Jurkat, Clone E6-1 (cell line): ENCODE data around the gene RABGGTA.

Source experiments
- DNase-seq: peaks from one replicate; pipeline ENCODE4 v3.0.0-alpha.2; 2011; ENCODE audit warnings: low read depth, low spot score
- H3K4me3 ChIP-seq: 2 replicates; pipeline ENCODE4 v1.5.1; 2011; ENCODE audit warnings: mild to moderate bottlenecking, low read length, control low read depth, moderate library complexity

The RABGGTA gene

DNA sequence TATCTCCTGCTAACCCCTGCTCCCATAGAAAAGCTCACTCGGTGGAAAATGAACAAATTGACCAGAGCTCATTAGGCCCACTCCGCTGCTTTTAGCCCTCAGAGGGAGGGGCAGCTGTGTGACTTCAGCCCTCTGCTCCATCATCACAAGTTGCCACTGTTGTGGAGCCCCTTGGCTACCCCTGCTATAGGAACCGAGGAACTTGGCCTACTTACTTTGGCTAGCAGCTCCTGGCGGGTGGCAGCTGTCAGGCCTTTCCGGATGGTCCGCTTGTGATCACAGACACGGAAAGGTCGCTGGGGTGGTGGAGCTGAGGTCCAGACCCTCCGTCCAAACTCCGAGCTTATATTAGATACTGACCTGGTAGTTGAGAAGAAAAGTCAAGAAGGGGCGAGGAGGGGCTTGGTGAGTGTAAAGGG, 35.8 kb upstream of the RABGGTA start:
- no peak overlapping the region for H3K4me3 ChIP-seq
- no peak for DNase-seq

DNA sequence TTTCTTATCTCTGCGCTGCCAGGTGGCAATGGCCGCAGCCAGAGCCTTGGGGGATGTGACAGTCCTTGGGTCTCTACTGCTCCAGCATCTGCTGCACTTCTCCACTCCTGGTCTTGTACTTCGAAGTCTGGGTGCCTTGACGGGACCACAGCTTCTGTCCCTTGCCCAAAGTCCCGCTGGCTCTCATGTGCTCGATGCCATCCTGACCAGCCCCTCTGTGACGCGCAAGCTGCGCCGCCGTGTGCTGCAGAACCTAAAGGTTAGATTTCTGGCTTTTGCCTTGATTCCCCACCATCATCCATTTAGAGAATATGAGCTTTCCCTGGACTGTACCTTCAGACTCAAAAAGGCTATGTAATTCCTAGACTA, 32.6 kb upstream of the RABGGTA start:
- no peak for DNase-seq
- no peak overlapping the region for H3K4me3 ChIP-seq

DNA sequence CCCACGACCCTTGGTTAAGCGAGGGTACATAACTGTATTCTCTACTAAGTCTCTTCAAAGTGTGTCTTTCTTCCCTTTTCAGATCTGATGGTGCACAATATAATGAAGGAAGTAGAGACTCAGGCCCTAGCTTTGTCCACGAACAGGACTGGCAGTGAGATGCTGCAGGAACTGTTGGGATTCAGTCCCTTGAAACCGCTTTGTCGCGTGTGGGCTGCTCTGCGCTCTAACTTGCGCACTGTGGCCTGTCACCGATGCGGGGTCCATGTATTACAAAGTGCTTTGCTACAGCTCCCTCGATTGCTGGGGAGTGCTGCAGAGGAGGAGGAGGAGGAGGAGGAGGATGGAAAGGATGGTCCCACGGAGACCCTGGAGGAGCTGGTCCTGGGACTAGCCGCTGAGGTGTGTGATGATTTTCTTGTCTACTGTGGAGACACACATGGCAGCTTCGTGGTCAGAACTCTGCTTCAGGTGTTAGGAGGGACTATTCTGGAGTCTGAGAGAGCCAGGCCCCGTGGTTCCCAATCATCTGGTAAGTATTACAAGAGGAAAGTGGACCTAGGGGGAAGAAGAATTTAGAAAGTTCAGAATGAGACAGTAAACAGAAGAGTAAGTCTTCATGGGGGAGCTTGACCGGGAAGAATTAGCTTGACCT, 29.1 kb upstream of the RABGGTA start:
- H3K4me3 ChIP-seq = peak overlapping the region; percentile 94
- DNase-seq = no peak

DNA sequence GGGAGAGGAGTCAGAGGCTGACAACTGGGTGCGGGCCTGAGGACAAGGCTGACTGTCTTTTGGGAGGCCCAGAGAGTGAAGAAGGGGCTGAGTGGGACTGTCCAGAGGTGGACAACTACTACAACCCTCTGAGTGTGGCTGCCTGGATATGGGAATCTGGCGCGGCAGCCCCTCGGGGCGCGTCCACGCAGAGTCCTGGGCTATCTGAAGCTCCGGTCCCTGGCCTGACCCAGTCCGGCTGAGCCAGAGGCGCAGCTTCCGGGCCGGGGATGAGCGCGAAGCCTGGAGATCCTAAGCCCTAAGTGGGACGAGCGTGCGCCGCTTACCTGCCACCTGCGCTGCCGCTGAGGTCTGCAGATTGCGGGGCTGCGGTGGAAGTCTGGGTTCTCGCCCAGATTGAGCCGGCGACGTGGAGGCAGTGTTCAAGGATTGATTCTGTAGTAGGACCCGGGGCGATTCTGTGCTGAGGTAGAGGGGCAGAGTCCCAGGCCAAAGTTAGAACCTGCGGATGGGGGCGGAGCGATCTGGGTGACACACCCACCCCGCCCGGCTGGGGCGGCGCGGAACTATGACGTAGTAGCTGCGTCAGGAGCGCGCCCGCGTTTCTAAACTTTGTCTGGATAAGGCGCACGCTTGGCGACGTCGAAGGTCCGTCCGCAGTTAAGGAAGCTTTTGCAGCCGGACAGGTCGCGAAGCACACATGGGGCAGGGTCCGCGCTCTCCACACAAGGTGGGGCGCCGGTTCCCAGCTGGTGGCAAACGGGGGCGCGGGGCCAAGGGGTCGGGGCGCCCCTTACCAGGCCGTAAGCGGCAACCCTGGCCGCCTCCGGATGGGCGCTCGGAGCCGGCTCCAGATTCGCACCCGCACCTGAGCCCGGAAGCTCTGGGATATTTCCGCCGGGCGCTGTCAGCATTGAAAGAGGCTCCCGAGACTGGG, 28.1 kb upstream of the RABGGTA start, which contains the start of the genes DHRS1 and NOP9:
TSS of gene DHRS1 (minus strand) at position 526 of the 937 bp plus-strand sequence. CDS start 674 bp downstream, outside the sequence.
TSS of gene NOP9 (plus strand) at position 596 of the 937 bp plus-strand sequence. CDS start at position 701, 105 bp downstream.
- peak within 1 kb of the TSS; percentile 94 for H3K4me3 ChIP-seq
- peak; percentile 84 for DNase-seq

DNA sequence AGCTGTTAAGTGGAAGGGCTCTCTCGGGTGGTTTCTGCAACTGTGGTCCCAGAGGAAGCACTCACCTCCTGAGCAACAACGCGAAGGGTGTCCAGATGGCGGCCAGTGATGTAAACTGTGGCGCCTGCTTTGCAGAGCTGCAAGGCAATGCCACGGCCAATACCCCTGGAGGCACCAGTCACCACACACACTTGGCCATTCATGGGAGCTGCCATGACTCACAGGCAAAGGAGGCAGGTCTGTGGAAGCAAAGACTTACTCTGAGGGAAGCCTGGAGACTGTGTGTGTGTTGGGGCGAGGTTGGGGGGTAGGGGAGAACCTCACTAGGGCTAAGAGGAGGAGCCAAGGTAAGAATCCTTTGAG, 27.5 kb upstream of the RABGGTA start:
- DNase-seq = no peak
- H3K4me3 ChIP-seq = peak overlapping the region; percentile 94

DNA sequence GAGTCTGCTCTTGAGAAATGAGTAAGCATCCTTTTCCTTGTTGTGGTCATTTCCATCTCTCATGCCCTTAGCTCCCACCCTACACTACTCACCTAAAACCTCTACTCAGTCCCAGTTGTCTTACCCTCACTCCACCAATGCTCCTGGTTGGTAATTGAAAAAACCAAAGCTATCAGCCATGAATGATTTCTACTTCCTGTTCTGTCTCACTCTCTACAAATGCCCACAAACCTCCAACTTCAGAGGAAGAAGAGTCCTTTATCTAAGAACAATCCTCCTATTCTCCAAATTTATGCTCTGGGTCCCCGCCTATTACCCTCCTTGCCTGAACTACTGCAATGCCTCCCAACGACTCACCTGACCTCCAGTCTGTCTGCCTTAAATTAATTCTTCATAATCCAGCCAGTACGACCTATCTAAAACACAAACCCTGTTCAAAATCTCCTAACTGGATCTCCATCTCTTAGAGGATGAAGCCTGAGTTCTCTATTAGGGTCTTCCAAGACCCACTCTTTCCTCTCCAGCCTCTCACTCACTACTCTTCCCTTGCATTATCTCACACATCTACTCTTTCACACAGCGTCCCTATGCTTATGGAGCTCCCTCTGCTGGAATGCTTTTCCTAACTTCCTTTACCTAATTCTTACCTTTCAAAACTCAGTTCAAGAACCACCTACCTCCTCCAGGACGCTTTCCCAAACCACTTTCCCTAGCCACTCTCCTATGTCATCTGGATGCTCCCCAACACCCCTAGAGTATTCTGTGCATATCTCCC, 26.0 kb upstream of the RABGGTA start:
- no peak overlapping the region for H3K4me3 ChIP-seq
- DNase-seq = peak; percentile 57

DNA sequence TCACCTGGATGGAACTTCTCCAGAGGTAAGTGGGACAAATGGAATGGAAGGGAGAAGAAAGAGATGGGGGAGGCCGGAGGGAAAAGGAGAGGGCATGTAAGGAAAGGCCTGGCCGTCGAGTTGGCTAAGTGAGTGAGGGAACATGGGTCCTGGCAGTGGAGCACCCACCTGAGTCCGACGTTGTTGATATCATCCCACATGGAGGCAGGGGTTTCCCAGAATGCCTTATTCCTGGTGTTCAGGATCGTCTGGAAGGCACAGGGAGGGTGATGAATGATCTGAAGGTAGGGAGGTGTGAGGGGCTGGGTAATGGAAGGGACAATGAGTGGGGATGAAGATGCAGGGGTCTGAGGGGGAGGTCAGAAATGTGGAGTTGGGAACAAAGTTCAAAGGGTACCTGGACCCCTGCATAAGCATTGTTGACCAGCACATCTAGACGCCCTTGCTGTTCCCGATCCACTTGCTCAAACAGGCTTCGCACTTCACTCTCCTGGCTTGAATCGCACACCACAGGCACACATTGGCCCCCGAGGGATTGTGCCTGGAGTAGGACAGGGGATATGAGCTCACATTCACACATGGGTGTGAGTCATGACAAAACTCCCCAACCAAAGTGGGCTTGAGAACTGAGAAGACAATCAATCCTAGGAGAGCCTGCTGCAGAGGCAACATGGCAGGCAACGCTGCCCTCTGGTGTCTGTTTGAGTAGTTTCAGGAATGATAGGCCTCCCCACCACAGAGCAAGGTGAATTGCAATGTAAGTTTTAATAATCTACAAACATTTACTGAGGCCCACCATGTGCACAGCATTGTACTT, 25.2 kb upstream of the RABGGTA start:
- H3K4me3 ChIP-seq = no peak overlapping the region
- DNase-seq = peak; percentile 69

DNA sequence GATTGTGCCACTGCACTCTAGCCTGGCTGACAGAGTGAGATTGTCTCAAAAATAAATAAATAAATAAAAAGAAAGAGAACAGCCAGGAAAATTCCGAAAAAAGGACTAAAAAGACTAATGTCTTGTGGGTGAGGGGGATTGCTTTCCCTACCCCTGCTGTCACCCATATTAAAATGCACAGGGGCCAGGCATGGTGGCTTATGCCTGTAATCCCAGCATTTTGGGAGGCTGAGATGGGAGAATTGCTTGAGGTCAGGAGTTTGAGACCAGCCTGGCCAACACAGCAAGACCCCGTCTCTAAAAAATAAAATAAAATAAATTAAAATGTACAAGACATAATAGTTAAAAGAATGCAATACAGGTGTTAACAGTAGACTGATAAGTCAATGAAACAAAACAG, 22.1 kb upstream of the RABGGTA start:
- H3K4me3 ChIP-seq = no peak overlapping the region
- no peak for DNase-seq

DNA sequence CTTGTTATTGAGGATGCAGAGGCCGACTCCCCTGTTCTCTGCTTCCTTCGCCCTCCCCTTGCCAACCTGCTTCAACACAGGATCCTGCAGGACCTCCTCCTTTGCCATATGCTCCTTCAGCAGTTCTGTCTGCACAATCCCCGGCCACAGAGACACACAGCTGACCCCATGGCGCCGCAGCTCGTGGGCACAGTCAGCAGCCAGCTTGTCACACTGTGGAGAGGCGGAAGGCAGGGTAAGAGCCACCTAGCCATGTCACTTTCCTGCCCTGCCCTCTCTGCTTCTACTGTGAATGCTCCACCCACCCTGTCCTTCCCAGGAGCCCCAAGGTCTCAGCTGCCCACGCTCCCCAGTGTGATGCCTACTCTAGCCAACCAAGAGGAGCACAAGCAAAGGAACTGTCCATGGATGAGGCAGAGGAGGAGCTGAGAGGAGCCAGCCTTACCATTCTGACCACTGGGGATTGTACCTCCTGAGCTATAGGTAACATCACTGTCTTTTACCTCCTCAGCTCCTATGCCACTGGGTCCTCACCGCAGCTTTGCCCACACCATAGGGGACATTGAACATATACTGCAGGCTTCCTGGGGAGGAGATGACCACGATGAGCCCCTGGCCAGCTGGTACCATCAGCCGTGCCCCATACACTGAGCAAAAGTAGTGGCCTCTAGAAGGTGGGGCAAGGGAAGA, 20.9 kb upstream of the RABGGTA start:
- no peak for DNase-seq
- no peak overlapping the region for H3K4me3 ChIP-seq

DNA sequence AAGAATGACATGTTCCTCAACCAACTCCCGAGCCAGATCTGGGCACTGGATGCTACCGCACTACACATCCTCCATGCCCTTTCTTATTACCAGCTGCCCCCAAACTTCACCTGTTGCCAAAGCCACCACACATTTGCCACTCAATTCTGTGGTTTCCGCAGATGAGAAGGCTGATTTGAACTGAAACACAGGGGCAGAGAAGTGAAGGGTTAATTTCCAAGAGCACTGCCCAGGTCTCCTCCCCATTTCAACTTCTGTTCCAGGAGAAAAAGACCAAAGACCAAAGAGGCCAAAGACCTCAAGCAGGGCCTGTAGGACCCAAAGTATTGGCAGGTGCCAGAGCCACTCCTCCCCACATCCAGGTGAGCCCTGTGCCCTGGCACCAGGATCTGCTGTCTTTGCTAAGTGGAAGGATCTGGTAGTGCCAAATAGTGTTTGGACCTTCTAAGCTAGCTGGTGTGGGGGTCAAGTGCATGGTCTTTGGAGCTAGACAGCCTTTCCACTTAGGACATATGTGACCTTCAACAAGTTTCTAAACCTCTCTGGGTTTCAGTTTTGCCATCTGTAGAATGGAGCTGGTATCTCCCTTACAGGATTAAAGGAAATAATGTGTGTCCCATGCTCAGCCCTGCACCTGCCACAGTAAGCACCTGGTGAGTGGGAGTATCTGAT, 20.2 kb upstream of the RABGGTA start:
- no peak overlapping the region for H3K4me3 ChIP-seq
- DNase-seq = no peak

DNA sequence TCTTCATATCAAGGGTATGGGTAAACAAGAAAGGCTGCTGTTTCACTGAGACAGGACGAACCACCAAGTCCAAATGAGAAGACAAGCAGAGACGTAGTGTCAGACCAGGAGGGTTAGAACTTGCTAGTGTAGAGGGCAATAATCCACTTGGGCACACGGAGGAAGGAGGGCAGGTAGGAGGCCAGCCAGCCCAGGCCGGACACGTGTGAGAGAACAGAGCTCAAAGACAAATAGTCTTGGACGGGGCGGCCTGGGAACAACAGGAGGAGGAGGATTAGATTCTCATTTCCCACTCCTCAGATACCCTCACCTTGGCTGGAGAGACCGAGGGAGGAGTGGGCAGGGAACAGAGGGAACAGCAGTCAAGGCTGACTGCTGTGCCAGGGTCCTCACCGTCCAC, 19.3 kb upstream of the RABGGTA start:
- DNase-seq = no peak
- no peak overlapping the region for H3K4me3 ChIP-seq

DNA sequence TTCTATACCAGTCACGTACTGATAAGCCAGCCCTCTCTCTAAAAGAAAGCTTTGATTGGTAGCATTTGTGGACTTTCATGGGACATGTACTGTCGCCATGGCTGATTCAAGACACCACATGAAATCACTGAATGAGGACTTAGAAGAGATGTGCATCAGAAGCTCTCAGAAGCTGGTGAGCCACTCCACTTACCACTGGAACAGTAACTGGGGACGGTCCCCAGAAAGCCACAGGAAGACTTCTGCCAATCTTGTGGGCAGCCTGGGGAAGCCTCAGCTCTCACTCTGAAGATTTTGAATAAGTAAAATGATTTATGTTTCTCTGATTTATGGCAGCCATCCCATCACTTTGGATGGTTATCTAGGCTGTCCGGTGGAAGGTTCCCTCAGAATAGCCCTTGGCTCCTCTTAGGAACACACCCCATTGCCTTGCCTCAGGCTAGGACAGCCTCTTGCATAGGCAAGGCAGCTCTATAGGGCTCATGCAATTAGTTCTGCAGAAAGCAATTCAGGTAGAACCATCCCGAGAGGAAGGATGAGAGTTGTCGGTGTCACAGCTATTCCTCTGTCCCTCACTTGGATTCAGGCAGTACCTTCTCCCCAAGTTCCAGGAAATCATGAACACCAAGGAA, 18.4 kb upstream of the RABGGTA start:
- no peak overlapping the region for H3K4me3 ChIP-seq
- no peak for DNase-seq

DNA sequence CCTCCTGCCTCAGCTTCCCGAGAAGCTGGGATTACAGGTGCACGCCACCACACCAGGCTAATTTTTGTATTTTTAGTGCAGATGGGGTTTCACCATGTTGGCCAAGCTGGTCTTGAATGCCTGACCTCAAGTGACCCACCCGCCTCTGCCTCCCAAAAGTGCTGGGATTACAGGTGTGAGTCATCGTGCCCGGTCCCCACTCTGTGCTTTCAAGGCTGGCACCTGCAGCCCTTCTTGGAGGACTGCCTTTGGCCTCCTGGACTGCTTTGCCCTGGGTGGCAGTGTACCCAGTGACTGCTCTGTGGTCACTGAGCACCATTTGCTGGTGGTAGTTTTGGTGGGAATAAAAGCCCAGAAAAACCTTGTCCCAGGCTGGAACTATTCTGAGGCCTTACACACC, 15.6 kb upstream of the RABGGTA start:
- no peak for DNase-seq
- no peak overlapping the region for H3K4me3 ChIP-seq

DNA sequence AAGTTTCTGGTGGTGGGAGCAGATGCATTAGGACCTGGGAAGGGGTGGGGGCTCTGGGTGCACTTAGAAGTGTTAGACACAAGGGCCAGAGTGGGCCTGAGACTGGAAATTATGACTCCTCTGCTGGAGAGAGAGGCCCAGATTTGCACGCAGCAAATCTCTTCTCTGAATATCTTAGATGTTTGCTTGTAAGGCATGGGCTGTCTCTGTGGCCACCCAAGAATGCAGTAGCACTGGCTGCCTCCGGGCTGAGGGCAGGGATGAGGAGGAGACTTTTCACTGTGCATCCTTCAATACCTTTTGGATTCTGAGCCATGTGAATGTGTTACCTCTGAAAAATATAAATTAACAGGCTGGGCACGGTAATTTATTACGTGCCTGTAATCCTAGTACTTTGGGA, 14.0 kb upstream of the RABGGTA start:
- no peak for DNase-seq
- no peak overlapping the region for H3K4me3 ChIP-seq

DNA sequence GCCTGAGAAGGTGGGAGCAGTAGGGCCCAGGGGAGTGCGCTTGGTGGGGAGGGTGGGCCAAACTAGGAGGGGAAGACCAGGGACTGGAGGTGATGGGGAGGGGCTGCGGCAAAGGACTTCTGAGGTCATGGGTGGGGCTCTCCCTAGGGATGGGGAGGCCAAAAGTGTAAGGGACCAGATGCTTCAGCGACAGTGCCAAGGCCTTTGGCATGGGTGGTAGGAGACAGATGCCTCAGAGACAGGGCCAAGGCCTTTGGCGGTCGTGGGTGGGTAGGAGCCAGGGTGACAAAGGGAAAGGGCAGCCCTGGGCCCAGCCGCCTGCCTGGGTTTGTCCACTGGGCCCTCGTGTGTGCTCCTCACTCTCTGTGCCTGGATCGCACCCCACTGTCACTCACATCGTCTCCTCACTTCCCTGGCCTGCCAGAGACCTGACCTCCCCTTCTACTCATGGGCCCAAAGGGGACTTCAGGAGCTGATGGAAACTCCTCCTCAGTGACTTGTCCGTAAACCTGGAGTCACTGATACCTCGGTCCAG, 13.2 kb upstream of the RABGGTA start:
- DNase-seq = no peak

DNA sequence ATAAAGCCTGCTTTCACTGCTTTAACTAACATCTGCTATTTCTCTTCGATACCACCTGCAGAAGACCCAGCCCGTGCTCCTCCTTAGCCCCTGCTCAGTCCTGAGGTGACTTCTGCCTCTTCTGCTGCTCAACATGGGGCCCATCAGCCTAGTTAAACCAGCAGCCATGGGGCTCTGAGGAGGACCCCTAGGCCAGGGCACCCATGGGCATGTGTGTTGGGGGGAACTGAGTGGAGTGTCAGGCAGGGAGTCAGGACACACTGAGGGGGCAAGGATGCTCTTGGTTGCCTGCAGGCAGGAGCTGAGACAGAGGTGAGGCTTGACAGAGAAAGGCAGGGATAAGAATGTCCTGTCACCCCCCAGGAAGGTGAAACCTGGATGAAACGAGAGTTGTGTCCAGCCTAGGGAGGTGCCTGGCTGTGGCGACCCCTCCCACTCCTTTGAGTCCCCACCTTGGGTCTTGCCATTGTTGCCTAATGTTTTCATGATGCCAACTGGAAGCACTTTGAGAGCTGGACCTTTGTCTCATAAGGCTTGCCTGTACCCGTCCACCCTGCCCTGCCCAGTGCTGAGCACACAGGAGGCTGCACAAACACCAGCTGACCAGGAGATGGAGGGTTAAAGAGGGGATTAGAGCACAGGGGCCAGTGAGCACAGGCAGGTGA, 12.5 kb upstream of the RABGGTA start:
- DNase-seq = no peak
- no peak overlapping the region for H3K4me3 ChIP-seq

More for the DNA sequence above, 13.2 kb upstream of the RABGGTA start:
- no peak overlapping the region for H3K4me3 ChIP-seq

DNA sequence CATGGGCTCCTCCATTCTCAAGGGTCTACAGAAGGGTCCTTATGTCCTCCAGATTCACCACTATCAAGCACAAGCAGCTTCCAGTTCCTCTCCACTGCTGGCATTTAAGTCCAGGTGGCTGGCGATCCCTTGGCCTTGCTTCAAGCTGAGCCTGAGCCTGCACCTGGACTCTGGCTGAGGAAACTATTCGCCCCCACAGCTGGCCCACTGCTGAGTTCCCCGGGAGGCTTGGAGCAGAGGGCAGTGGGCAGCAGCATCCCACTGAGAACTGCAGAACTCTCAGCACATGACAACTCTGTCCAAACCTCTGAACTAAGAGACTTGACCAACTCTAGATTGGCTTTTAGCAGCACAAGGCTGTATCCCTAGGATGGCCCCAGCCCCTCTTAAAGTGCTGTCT, 11.3 kb upstream of the RABGGTA start:
- no peak for DNase-seq
- no peak overlapping the region for H3K4me3 ChIP-seq
